ENCODE results near the gene ZNF738. TPM values are rescaled to one million over a fixed set of nuclear protein-coding genes. Genes with fewer than 3 reads are reported as not detected.
A peak's percentile ranks its signal among the peaks of the same experiment; 100 is the strongest.
"Not testable (repeated sequence)": the region's sequence is repeated elsewhere in the genome, so short reads cannot be mapped to it uniquely, and the experiment has no call there.

The ZNF738 gene
- 6.3 TPM for polyA plus RNA-seq (2013, experiment 1 of 2; ENCODE audit: insufficient read length)
- polyA plus RNA-seq (2013, experiment 2 of 2; ENCODE audit: insufficient read length) = 6.4 TPM

GRCh38 chr19:21358768-21359451, at the start of gene ZNF738:
Gene ZNF738 (plus strand): TSS chr19:21359000. CDS start chr19:21359141, 141 bp downstream.
- DNase-seq = peak; percentile 95

GRCh38 chr19:21312807-21313206, 46.0 kb upstream of the ZNF738 start:
- DNase-seq = not testable (repeated sequence)

GRCh38 chr19:21314676-21315075, 44.1 kb upstream of the ZNF738 start:
- DNase-seq = no peak

- no peak for DNase-seq
Measured at GRCh38 chr19:21317821-21318220, 41.0 kb upstream of the ZNF738 start.

- DNase-seq = no peak
Measured at GRCh38 chr19:21321134-21321533, 37.7 kb upstream of the ZNF738 start.

- DNase-seq = peak; percentile 33
Measured at GRCh38 chr19:21321996-21322395, 36.8 kb upstream of the ZNF738 start.

- no peak for DNase-seq
Measured at GRCh38 chr19:21322528-21322927, 36.3 kb upstream of the ZNF738 start.

GRCh38 chr19:21323000-21323399, 35.8 kb upstream of the ZNF738 start:
- DNase-seq = no peak

- DNase-seq = no peak
Measured at GRCh38 chr19:21326169-21326568, 32.6 kb upstream of the ZNF738 start.

GRCh38 chr19:21328406-21328805, 30.4 kb upstream of the ZNF738 start:
- DNase-seq = no peak

- peak; percentile 95 for DNase-seq
Measured at GRCh38 chr19:21328885-21329605, 29.8 kb upstream of the ZNF738 start, which contains the start of gene ZNF708. Gene ZNF708 (minus strand): TSS chr19:21329410. CDS start chr19:21329212, 198 bp downstream.

GRCh38 chr19:21335721-21336120, 23.1 kb upstream of the ZNF738 start:
- no peak for DNase-seq

- not testable (repeated sequence) for DNase-seq
Measured at GRCh38 chr19:21344841-21345240, 14.0 kb upstream of the ZNF738 start.

- no peak for DNase-seq
Measured at GRCh38 chr19:21352830-21353229, 6.0 kb upstream of the ZNF738 start.

GRCh38 chr19:21362291-21362690, 3.5 kb downstream of the ZNF738 start:
- DNase-seq = no peak

- DNase-seq = no peak
Measured at GRCh38 chr19:21383980-21384582, 25.3 kb downstream of the ZNF738 start.

GRCh38 chr19:21396121-21396520, 37.3 kb downstream of the ZNF738 start:
- no peak for DNase-seq

- peak; percentile 95 for DNase-seq
Measured at GRCh38 chr19:21396893-21397572, 38.2 kb downstream of the ZNF738 start, which contains the start of gene ZNF493. Gene ZNF493 (plus strand): TSS chr19:21397133. CDS start chr19:21397238, 105 bp downstream.

- no peak for DNase-seq
Measured at GRCh38 chr19:21398851-21399250, 40.1 kb downstream of the ZNF738 start.

- DNase-seq = no peak
Measured at GRCh38 chr19:21402303-21402985, 43.6 kb downstream of the ZNF738 start.

GRCh38 chr19:21410166-21410565, 51.4 kb downstream of the ZNF738 start:
- DNase-seq = no peak

GRCh38 chr19:21422244-21422643, 63.4 kb downstream of the ZNF738 start:
- DNase-seq = no peak
